ENCODE data around the gene PHF2. TPM values are rescaled to one million over a fixed set of nuclear protein-coding genes. Genes with fewer than 3 reads are reported as not detected.

The PHF2 gene
- total and polyA plus RNA-seq, 2 of the 8 experiments (the other 6 are each of a cell fraction or from before 2014, with no cell fraction given) = 3.4 to 9.4 TPM

- no peak overlapping the region for H2BK5ac ChIP-seq (ENCODE audit: low read depth, low read length)
- no peak overlapping the region for H3K4me3 ChIP-seq (ENCODE audit: extremely low read depth in 1 of 4, insufficient read depth in 2 of 4, low read depth in 3 of 4, low read length in 4 of 4)
- ChIA-PET POLR2A (ENCODE audit: partially characterized antibody) (interaction anchor here (1.4 kb wide), 1 partner anchor 9 kb away, joined by 5 read pairs; no protein-coding TSS in a partner anchor), CTCF (ENCODE audit: partially characterized antibody) (interaction anchor here (0.7 to 2.3 kb wide), 3 partner anchors 20 to 755 kb away, joined by 3 to 6 read pairs (median 5); no protein-coding TSS in a partner anchor)
- no peak overlapping the region for H3K27ac ChIP-seq (ENCODE audit: low read depth, low read length)
- no peak overlapping the region for H2BK15ac ChIP-seq (ENCODE audit: low read length)
- H3K79me1 ChIP-seq (ENCODE audit: low read depth, low read length) = no peaks in the 10 kb centered on the region
- H4K8ac ChIP-seq (ENCODE audit: extremely low read depth, insufficient read depth, low read length) = no peak overlapping the region
- H2AK5ac ChIP-seq (ENCODE audit: low read depth, low read length) = no peak overlapping the region
- H3K23me2 ChIP-seq (ENCODE audit: low read depth, low read length) = no peaks in the 10 kb centered on the region
- H3K27me3 ChIP-seq (replicated peaks in 1 of 4; ENCODE audit: control insufficient read depth in 3 of 4, extremely low read depth in 1 of 4, insufficient read depth in 3 of 4, low read length in 3 of 4) = no peaks in the 10 kb centered on the region
- no peak overlapping the region for H3K4ac ChIP-seq (replicated peaks; ENCODE audit: insufficient read length, low read depth, low read length)
- no peaks in the 10 kb centered on the region; a peak in 1 of 7 replicates for H3K4me1 ChIP-seq (replicated peaks in 1 of 4; ENCODE audit: control insufficient read depth in 3 of 4, insufficient read depth in 4 of 4, low read length in 3 of 4)
- no peaks in the 10 kb centered on the region for H3K79me2 ChIP-seq (ENCODE audit: control insufficient read depth in 1 of 2, insufficient read depth in 2 of 2, low read length in 2 of 2)
- H3K14ac ChIP-seq (ENCODE audit: insufficient read length) = no peak overlapping the region
- H4K20me1 ChIP-seq (replicated peaks in 1 of 2; ENCODE audit: control insufficient read depth in 1 of 2, insufficient read depth in 2 of 2, low read length in 2 of 2) = peaks cover 0 to 1% of the 10 kb centered on the region in 2 experiments
- H3K9ac ChIP-seq (replicated peaks in 1 of 4; ENCODE audit: extremely low read depth in 1 of 4, low read depth in 3 of 4, low read length in 3 of 4) = no peak overlapping the region
- no peak for FAIRE-seq
- no peak overlapping the region for H3K18ac ChIP-seq (ENCODE audit: extremely low read depth, low read length)
- peaks cover 6 to 9% of the 10 kb centered on the region in 2 experiments; a peak in 2 of 4 replicates for H3K9me3 ChIP-seq (ENCODE audit: insufficient read depth in 2 of 2, low read depth in 1 of 2, low read length in 1 of 2)
- no peak for TF ChIP-seq POLR2A (IDR thresholded peaks at IDR 0.05; ENCODE audit: control extremely low read depth in 1 of 2, low read depth in 2 of 2, low read length in 2 of 2)
- TF ChIP-seq BCL11A (IDR thresholded peaks at IDR 0.05; ENCODE audit: low read depth in 2 of 2, low read length in 2 of 2) = no peak
- no peak for TF ChIP-seq KDM1A (IDR thresholded peaks at IDR 0.05; ENCODE audit: borderline replicate concordance, low read length)
- no peak for TF ChIP-seq SRF (IDR thresholded peaks at IDR 0.05; ENCODE audit: low read depth, low read length)
- no peak for TF ChIP-seq TAF7 (optimal IDR thresholded peaks at IDR 0.05; ENCODE audit: borderline replicate concordance, low read depth, low read length)
- no peak for TF ChIP-seq TCF12 (IDR thresholded peaks at IDR 0.05; ENCODE audit: low read depth, low read length)
- no peak for TF ChIP-seq TBP (IDR thresholded peaks at IDR 0.05; ENCODE audit: low read depth, low read length)
- H3K36me3 ChIP-seq (ENCODE audit: control insufficient read depth in 2 of 4, insufficient read depth in 4 of 4, low read length in 3 of 4) = peaks cover 0 to 16% (median 5%) of the 10 kb centered on the region in 4 experiments; a peak in 4 of 8 replicates
- DNase-seq (ENCODE audit: low read depth in 1 of 2, low spot score in 2 of 2) = no peak
- H2BK20ac ChIP-seq (ENCODE audit: low read length) = no peak overlapping the region
- no peak overlapping the region for H3K23ac ChIP-seq (ENCODE audit: insufficient read length)
- H2BK120ac ChIP-seq (replicated peaks; ENCODE audit: low read depth, low read length) = no peak overlapping the region
- H3K56ac ChIP-seq (replicated peaks; ENCODE audit: insufficient read length, low read depth, low read length) = no peak overlapping the region
- H2BK12ac ChIP-seq (ENCODE audit: low read depth, low read length) = no peak overlapping the region
- H4K91ac ChIP-seq (replicated peaks; ENCODE audit: insufficient read length, low read length) = no peak overlapping the region
- no peak overlapping the region for H4K5ac ChIP-seq (ENCODE audit: insufficient read length, low read depth, low read length)
- H3K4me2 ChIP-seq (ENCODE audit: insufficient read depth in 1 of 2, low read depth in 2 of 2, low read length in 2 of 2) = no peak overlapping the region
- H2AFZ ChIP-seq (ENCODE audit: low read length) = no peak overlapping the region
- 88% methylated on average over 2 of the region's 2 CpGs; no CpG with 5 or more reads in 1 of the 2 experiments for WGBS, 2 experiments (ENCODE audit: extremely low coverage in 1 of 2, insufficient coverage in 1 of 2, insufficient read length in 1 of 2, insufficient replicate concordance in 2 of 2, low coverage in 1 of 2, low lambda C conversion rate in 2 of 2, missing lambda C conversion rate in 1 of 2)
Measured at GRCh38 chr9:93640027-93640426, 63.6 kb downstream of the PHF2 start.

Measured in H1 (cell line).